IPS-NIHi7 (cell line): ENCODE measurements around the gene ALDH18A1.

Experiments
- DNase-seq: peaks from one replicate; pipeline ENCODE4 v3.0.0; 2012; ENCODE audit warnings: mixed read lengths; ENCODE audit errors: extremely low spot score

Gene ALDH18A1

DNA sequence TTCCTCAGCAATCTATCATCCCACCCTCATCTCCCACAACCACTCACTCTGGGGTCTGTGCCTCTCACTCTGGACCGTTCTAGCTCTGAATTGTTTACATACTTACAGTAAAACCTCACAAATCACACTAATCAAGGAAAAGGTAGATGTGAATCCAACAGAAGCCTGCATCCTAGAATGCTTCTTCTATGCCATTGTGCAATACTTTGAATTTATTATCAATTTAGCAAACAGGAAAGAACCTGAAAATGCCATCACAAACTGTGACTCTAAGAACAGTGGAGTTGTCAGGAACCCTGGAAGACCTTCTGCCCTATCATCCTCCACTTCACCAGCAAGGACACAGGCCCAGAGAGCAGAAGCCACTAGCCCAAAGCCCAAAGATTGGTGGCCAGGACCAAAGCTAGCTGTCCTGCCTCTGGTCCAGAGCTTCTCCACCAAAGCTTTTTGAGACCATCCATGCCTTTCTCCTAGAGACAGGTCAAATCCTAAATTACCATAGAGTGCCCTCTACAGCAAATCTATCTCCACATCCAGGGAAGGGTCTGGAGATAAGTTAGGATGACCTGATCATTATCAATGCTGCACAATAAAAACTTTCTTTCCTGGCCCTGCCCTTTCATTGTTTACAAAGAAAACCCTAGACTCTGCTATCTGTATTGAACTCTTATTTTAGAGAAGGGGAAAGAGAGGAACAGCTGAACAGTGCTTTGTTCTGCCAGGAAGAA, 97.8 kb downstream of the ALDH18A1 start:
- no peak for DNase-seq

GRCh38 chr10:95556994-95557767, 99.3 kb downstream of the ALDH18A1 start:
- no peak for DNase-seq
